Kidney capillary endothelial cell (primary cell): ENCODE results near the gene FAM241B.

Experiments
- DNase-seq: peaks from one replicate; pipeline ENCODE4 v3.0.0-alpha.2; 2018; ENCODE audit warnings: low spot score

The FAM241B gene

DNA sequence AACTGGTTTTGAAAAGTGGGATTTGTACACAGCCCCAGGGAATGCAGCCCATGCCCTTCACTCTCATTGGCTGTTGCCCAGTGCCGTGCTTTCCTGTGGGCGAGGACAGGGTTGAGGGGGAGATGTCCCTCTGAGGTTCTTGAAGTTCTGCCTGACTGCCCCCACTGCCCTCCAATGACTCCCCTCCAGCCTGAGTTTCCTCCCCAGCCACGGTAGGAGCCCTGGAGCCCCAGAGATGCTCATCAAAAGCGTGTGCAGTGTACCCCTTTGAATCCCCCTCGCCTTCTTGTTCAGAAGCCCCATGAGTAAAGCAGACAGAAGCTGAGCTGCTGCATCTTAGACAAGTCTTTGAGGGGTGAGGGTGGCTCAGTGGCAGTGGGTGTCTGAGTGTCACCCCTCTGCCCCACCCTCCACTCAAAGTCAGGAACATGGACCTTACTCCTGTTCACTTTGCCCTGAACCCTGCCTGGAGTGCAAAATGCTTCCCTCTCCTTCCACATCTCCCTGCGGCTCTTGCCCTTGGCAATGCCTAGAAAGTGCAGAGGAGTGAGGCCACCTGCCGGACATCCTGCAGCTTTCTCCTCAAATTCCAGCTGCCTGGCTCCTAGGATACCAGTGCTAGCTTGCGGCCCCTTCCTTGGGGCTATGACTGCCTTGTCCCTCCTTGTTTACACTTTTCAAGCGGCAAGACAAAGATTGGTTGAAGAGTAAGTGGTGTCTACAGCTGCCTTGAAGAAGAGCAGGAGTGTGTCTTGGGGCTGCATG is 19.9 kb downstream of the FAM241B start:
- DNase-seq, result no peak

DNA sequence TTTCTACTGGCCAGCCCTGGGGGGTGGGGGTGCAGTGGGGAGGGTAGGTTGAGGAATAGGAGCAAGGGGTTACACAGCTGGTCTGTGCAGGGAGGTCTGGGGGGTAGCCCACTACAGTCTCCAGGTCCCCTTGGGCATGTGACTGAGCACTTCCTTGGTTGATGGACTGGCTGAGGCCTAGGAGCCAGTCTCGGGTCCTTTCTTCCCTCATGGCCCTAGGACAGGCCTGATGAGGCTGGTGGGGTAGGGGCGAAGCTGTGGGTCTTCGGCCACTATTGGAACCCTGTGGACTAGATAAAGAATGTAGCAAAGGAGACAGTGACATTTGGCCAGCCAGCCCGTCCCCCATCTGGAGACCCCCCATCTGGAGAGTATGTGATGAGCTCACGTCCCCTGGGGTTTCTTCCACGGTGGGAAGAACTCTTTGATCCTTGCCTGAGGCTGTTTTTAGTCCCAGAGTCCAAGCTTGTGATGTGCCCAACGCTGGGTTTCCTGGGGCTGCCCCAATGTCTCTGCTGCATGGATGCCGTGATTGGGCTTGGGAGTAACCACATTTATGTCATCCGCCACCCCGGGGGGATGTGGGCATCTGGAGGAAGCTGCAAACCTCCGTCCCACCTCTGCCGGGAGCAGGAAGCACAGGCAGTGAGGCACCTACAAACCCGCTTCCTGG is 20.7 kb downstream of the FAM241B start:
- DNase-seq, result no peak

DNA sequence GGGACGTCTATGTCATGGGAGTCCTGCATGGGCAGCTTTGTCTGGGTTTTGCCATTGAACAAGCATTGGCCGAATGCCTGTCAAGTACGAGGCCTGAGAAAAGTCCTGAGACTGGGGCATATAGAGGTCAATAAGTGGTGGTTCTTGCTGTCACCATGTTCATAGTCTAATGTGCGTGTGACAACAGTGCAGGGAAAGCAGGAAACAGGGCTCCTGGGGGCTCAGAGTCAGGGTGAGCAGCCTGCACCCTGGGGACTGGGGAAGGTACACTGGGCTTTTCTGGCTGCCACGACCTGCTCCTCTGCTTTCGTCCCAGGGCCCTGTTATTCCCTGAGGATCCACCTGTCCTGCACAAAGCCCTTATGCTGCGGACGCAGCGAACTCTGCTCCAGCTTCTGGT is 21.3 kb downstream of the FAM241B start:
- DNase-seq, result no peak

DNA sequence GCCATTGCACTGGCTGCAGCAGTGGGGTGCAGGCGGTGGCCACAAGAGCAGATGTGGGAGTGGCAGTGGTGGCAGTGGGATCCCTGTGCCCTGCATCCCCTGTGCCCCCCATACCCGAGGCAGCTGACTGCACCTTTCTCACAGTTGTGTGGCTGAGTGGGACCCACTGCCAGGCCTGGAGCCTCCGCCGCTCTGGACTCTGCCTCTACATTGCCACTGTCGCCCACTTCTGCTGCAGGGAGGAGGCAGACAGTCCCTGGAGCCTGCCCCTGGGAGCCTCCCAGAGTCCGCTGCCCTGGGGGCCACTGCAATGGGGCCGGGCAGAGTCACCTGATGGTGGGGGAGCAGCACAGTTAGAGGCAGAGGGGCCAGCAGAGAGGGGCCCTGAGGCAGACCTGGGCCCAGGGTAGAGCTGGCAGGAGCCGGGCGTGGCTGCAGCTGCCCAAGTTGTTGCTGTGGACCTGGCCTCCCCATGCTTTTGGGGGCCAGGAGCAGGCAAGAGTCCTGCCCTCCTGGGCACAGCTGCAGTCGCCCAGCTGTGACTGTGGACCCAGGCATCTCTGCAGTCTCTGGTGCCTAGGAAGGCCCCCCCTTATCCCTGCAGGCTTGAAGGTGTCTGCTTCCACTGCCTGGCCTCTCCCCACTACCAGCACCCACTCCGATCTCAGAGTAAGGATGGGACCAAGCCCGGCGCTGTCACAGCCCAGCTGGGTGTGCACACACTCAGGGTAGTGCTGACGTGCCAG is 22.2 kb downstream of the FAM241B start:
- DNase-seq, result no peak

DNA sequence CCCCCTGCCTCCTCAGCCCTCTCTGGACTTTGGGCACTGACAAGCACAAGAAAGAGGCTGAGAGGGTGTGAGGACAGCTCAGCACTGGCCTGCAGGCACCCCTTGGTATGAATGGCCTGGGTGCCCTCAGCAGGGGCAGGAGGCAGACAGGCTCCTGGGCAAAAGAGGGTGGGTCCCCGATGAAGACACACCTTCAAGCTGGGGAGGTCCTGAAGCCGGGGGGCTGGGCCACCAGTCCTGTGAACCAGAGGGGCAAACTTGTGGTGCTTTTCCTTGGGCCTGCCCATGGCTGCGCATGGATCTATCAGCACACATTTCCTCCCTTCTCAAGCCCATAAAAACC is 22.8 kb downstream of the FAM241B start:
- DNase-seq, result no peak

DNA sequence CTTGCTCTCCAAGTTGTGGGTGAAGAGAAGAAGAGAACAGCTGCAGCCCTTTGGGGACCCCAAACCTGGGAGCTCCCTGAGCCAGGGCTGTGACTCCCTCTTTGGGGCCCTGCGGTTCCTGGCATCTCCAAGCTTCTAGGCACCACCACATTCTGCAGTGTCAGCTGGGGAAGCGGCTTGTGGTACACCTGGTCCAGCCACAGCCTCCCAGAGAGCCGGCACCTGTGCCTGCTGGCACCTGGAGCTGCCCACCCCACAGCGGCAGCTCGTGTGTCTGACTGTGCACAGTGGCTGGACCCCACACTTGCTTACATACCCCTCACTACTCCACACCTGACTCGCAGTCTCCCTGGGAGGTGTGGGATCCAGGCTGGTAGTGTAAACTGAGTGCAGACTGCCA is 23.5 kb downstream of the FAM241B start:
- no peak for DNase-seq

DNA sequence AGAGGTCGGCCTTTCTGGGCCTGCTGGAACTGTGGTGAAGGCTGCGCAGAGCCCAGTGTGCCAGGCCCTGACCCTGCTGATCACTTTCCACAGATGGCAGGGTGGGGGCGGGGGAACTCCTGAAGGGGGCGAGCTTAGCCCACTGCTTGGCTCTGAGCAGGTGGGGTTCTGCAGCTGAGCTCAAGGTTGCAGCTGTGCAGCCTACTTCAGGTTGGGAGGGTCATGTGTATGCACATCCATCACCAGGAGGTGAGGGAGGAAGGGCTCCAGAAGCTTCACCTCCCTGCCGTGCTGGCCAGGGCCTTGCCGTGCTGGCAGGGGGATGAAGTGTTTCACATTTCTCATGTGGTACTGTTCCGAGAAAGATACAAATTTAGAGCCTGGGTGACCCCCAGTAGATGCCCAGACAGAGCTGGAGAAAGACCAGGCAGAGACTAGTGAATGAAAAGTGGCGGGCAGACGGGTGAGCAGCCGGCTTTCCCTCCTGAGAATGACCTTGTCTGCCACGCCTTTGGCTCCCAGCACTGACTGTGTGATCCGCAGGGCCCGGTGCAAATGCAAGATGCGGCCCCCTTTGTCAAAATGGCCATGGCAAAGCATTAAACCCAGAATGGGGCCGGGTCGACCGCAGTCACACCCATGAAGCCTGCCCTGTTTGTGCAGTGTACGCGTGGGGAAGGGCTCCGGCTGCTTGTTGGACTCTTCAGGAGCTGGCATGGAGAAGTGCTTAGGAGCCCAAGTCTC is 25.2 kb downstream of the FAM241B start:
- no peak for DNase-seq

DNA sequence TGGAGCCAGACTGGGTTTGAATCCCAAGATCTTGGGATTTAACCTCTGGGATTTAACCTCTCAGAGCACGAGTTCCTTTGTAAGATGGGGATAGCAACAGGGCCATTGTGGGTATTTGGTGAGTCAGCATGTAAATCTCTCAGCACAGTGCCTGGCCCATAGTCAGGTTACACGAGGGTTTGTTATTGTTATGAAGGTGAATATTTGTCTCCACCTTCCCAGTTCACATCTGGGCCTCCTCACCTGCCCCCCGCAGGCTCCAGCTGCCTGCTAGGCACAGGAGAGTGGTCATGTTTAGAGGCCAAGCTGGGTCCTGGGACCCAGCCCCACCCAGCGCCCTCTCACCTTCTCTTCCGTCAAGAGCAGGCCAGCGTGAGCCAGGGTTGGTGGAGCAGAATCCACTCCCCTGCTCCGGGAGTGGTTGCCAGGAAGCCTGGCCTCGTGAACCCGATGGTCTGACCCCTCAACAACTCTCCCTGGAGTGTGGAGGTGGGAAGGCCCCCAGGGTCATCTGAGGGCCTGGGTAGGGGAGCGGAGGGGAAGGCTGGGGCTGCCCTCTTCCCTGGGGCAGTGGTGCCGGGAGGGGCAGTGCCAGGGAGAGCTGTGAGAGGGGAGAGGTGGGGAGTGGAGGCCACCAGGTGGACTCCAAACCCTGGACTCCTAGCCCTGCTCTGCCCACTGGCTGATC is 26.0 kb downstream of the FAM241B start:
- no peak for DNase-seq

DNA sequence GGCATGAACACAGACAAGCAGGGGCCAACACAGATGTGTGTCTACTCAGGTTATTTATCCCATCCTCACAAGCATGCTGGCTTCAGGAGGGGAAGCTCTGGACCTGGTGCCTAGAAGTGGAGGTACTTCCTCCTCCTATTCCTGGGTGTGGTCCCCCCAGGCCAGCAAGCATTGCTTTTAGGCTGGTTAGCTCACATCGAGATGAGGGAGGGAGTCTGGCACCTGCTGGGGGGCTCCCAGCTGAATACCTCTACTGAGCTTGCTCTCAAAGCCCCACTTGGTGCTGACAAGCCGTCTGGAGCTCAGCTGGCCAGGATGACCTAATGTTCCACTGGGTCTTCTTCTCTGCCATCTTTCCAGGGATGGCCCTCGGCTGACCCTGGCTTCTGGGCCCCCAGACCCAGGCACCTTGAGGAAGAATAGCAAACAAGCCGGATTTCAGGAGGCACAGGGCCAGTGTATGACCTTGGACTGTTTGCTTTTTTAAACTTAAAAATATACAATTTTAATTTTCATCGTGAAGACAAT is 26.8 kb downstream of the FAM241B start:
- DNase-seq, result no peak

DNA sequence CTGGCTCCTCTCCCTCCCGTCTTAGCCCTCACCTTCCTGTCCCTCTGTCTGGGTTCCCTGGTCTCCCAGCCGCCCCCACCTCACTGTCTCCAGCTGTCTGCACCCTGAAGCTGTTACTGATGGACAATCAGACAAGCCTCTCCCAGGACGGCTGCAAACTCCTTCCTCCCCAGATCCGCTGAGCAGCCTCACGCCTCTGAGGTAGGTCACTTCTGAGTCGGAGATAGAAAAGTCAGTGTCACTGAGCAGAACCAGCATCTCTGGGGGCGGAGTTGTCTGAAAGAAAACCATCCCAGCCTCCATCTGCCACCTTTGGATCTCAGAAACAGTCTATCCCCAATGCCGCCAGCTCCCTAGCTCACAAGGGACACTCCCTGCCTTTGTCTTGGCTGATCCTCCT is 27.4 kb downstream of the FAM241B start:
- peak; percentile 60 for DNase-seq

DNA sequence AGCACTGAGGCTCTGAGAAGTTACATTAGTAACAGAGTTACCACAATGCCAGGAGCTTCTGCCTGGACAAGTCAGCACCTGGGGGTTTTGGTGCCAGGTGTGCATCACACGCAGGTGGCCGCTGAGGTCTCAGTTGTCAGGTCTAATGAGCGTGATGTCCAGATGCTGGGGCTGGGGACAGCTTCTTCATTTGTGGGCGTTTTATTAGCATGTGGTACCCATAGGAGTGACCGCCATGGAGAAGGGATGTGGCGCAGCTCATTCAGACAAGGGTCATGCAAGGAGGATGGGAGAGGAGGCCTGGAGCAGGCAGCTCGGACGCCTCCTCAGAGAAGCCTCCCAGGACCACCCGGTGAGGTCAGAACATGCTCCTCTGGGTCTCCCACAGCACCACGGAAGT is 27.8 kb downstream of the FAM241B start:
- no peak for DNase-seq

DNA sequence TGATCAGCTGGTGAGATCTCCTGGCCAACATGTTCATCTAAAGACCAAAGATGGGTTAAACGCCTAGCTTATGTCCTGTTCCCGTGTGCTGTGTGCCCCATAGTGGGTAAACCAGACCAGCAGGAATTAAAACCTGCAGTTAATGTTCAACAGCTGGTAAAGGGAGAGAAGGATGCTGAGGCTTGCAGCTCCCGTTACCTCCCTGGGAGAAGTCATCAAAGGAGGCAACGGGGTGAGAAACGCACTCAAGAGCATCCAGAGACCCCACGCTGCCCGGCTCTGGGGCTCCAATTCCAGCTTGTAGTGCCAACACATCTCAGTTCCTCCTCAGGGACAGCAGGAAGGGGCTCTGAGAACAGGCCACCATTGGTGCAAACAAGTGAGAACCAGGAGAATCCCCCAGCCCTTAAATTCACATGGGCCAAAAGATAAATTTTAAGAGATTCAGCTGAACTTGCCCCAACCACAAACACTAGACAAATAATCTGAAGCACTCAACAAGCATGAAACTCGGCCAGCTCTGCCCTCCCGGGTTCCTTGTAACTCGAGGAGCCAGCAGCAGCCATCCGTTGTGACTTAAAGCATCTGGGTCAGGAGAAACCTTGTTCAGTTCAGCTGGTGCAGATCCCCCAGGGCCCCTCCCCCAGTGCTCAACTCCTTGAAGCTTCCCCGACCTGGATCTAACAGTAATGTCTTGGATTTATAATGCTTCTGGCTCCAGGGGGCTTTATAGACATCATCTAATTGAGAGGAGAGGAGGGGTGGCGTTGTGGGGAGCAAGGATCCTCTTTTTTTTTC is 29.4 kb downstream of the FAM241B start:
- no peak for DNase-seq

DNA sequence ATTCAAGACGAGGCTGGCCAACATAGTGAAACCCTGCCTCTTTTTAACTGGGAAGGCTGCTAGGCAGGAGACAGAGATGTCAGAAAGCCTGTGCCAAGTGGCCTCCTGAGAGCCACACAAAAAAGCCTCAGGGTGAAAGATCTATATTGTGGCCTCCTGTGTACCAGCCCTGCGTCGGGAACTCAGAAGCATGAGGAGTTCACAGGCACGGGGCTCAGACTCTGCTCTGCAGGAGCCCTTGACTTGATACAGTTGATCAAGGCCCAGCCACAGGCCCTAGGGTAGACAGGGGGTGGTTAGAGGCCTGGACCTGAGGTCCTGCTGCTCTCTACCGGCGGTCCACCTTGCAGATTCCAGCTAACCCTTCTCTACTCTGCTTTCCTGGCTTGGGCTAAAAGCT is 30.2 kb downstream of the FAM241B start:
- DNase-seq, result no peak

DNA sequence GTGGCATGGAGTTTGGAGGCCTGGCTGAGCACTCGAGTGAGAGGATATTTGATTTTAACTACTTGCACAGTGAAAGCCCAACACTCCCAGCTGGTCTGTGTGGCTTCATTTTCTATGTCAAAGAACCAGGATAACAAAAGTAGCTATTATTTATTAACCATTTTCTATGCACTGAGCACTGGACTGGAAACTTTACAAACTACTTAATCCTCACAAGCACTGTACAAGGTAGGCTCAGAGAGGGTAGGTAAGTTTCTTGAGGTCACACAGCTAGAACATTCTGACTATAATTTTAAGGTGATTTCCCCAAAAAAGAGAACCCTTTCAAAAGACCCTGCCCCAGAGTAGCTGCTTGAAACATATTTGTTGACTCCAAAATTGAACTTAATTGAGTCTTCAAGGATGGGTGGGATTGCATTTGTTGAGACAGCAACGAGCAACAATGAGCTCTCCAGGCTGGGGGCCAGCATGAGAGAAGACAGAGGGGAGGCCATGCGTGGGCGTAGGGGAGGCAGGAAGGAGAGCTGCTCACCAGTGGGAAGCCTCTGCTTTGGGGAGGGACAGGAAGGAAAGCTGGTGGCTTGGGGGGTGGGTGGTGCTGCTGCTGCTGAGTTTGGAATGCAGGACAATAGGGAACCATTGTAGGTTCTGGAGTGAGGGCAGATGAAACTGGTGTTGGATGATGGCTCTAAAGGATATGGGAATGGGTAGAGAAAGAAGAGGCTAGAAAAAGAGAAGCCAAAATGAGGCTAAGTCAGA is 31.5 kb downstream of the FAM241B start:
- no peak for DNase-seq

DNA sequence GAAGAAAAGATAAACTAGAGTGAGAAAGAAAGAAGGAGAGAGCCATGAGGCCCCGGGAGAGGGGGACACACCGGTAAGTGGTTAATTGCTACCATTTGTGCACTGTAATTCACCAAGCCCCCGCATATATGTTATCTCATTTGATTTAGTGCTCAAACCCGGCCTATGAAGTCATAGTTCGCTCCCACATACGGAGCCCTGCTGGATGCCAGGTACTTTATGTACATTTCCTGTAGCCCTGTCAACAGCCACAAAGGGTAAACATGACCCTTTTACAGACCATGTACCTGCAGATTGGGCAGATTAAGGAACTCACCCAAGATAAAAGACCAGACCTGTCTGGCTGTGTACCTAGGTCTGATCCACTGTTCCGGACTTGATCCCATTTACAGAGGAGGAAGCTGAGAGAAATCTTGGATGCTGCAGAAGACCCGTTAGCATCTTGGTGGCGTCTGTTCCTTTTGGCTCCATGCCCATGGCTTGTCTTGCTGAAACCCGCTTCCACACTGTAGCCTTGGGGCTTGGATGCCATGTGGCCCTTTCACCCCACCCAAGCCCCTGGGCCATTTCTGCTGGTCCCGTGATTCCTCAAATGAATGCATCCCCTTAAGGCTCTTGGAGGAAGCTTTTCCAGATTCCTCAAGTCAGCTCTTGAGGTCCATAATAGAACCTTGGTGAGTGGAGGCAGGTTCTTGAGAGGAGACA is 32.3 kb downstream of the FAM241B start:
- DNase-seq, result no peak

DNA sequence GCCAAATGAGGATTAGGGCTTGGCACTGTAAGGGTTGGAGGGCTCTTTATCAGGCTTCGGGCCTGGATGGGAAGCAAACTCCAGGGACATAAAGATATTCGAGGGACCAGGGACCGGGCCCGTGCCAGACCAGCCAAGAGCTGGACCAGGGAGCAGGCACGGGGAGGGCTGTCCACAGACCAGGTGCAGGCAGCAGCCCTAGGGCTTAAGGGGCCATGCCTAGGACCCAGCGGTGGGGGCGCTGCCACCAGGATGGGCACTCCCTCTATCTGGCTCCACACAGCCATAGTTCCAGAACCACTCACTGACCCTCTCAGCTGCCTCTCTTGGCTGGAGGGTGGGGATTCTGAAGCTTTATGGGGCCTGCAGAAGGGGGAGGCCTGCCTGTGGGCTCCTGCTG is 32.9 kb downstream of the FAM241B start:
- DNase-seq, result no peak

DNA sequence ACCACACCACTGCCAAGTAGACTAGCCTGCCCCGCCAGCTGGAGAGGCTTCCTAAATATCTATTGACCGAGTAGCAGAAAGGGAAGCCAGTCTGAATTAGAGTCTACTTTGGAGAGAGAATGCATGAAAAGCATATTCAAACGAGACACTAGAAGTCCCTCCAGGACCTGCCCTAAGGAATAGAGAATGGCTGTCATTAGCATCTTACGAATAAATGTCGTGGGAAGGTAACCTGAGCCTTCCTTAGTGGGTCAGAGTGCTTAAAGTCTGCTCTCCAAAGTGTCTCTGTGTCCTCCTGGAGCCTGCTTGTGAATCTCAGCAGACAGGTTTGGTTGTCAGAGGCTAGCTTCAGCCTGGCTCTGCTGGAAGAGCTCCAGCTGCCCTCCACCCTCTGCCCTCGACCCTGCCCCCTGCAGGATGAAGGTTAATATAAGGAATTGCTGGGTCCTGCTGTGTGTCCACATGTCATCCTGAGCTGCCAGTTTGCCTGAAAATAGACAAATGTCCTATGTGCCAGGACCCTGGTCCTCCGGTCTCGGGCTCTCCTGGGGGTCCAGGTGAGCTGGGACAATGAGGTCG is 33.4 kb downstream of the FAM241B start:
- DNase-seq, result no peak

DNA sequence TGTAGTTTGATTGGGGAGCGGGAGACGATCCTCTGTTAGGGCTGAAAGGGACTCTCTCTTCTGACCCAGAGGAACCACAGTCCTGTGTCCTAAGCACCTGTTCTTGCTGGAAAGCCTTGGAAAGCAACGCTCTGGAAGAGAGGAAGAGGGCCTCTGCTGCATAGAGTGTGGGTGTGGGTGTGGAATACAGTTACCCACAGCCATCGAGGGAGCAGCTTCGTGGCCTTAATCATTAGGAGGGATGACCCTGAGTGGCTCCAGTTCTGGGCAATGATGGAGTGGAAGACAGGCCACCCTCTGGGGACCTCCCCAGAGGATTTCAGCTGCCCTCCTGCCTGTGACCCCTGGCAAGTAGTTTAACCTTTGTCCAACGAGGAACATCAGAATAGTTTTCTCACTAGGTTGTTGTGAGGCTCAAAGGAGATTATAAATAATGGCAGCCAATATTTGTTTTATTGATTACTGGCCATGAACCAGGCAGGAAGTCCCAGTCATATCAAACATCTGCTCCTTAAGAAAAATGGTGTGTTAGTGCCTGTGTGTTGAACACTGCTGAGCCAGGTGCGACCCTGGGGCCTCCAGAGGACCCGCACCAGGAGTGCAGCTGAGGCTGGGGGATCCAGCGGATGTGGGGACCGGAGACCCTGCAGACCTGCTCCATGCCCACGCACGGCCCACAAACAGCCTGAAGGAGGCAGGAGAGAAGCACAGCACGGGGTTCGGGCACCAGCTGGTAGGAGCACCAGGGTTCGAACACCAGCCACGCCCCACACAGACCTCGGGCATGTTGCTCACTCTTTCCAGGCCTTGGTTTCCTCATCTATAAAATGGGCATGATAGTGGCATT is 35.6 kb downstream of the FAM241B start:
- DNase-seq, result no peak
